ENCODE measurements around the gene PLB1.

Gene PLB1

DNA sequence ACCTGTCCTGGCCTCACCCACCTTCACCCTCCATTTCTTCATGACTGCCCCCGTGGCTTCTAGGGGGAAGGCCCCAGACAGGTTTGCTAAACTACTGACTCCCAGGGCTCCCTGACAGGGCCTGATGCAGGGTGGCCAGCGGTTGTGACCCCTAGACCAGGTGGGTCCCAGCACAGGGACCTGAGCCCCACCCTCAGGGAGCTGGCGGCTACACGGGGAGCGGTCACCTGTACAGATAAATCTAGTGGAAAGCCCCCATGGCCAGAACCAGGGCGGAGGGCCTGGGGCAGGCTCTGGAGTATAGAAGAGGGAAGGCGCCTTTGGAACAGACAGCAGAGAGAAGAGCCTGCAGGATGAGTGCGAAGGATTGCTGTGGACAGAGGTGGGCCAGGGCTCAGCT lies 42.5 kb upstream of the PLB1 start:
- DNase-seq (ENCODE audit: insufficient read length): no peak
- TF ChIP-seq POLR2AphosphoS5 (IDR thresholded peaks at IDR 0.05; ENCODE audit: low read depth, low read length) (no peak), TAF1 (IDR thresholded peaks at IDR 0.05; ENCODE audit: borderline replicate concordance, low read depth, low read length) (no peak), POLR2A (IDR thresholded peaks at IDR 0.05; ENCODE audit: low read depth, low read length) (no peak)
- no peak for FAIRE-seq

GRCh38 chr2:28454016-28454930 lies 41.6 kb upstream of the PLB1 start:
- DNase-seq (ENCODE audit: insufficient read length): no peak
- no peak for FAIRE-seq
- no peak for TF ChIP-seq POLR2AphosphoS5 (IDR thresholded peaks at IDR 0.05; ENCODE audit: low read depth, low read length)
- TF ChIP-seq TAF1 (IDR thresholded peaks at IDR 0.05; ENCODE audit: borderline replicate concordance, low read depth, low read length): no peak
- no peak for TF ChIP-seq POLR2A (IDR thresholded peaks at IDR 0.05; ENCODE audit: low read depth, low read length)

DNA sequence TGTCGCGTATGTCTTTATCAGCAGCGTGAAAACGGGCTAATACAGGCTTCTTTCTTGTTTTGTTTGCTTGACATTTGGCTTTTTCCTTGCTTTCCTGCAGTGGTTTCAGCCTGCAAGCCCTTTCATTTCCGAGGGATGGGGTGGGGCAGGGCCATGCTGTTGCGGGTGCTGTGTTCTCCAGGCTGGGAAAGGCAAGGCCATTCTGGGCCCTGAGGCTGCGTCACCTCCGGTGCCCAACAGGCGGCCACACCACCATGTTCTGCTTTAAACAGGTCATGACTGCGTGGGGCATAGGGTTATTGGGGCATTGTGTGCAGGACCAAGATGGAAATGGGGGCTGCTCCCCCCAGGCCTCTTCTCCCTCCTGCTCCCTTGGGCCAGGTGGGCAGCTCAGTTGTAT lies 38.6 kb upstream of the PLB1 start:
- FAIRE-seq (no peak), DNase-seq (ENCODE audit: insufficient read length) (no peak)
- TF ChIP-seq POLR2A (IDR thresholded peaks at IDR 0.05; ENCODE audit: low read depth, low read length) (no peak), POLR2AphosphoS5 (IDR thresholded peaks at IDR 0.05; ENCODE audit: low read depth, low read length) (no peak), TAF1 (IDR thresholded peaks at IDR 0.05; ENCODE audit: borderline replicate concordance, low read depth, low read length) (no peak)

- TF ChIP-seq POLR2AphosphoS5 (IDR thresholded peaks at IDR 0.05; ENCODE audit: low read depth, low read length) (no peak), TAF1 (IDR thresholded peaks at IDR 0.05; ENCODE audit: borderline replicate concordance, low read depth, low read length) (no peak), POLR2A (IDR thresholded peaks at IDR 0.05; ENCODE audit: low read depth, low read length) (no peak)
- DNase-seq (ENCODE audit: insufficient read length) (no peak), FAIRE-seq (no peak)
Measured at GRCh38 chr2:28461056-28461455, 34.8 kb upstream of the PLB1 start.

- FAIRE-seq: no peak
- TF ChIP-seq POLR2AphosphoS5 (IDR thresholded peaks at IDR 0.05; ENCODE audit: low read depth, low read length): no peak
- no peak for TF ChIP-seq TAF1 (IDR thresholded peaks at IDR 0.05; ENCODE audit: borderline replicate concordance, low read depth, low read length)
- TF ChIP-seq POLR2A (IDR thresholded peaks at IDR 0.05; ENCODE audit: low read depth, low read length): no peak
- DNase-seq (ENCODE audit: insufficient read length): no peak
Measured at GRCh38 chr2:28462122-28462521, 33.7 kb upstream of the PLB1 start.

DNA sequence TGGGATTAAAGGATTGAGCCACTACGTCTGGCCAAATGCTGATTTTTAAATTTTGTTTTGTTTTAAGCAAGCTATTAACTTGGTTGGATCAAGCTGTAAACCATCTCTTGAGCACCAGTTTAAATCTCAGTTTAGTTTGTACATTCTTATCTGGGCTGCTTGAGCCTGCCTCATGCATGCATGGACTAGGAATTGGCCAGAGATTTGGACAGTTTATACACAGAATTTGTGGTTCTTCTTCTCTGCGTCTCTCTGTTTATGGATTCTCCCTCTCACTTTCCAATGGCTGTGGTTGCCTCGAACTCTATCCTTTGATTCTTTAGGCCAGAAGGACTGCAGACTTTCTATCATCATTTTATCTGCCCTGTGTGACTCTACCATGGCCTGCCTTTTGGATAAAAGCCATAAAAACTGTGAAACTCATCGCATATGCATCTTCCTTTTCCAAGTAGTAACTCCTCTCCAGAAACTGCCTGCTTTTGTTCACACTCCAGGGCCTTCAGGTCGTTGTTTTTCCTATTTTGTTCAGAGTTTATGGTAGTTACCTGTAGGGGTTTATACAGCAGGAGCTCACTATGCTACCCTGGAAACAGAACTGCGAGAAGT lies 32.5 kb upstream of the PLB1 start:
- TF ChIP-seq TAF1 (IDR thresholded peaks at IDR 0.05; ENCODE audit: borderline replicate concordance, low read depth, low read length) (no peak), POLR2A (IDR thresholded peaks at IDR 0.05; ENCODE audit: low read depth, low read length) (no peak), POLR2AphosphoS5 (IDR thresholded peaks at IDR 0.05; ENCODE audit: low read depth, low read length) (no peak)
- DNase-seq (ENCODE audit: insufficient read length): no peak
- no peak for FAIRE-seq

DNA sequence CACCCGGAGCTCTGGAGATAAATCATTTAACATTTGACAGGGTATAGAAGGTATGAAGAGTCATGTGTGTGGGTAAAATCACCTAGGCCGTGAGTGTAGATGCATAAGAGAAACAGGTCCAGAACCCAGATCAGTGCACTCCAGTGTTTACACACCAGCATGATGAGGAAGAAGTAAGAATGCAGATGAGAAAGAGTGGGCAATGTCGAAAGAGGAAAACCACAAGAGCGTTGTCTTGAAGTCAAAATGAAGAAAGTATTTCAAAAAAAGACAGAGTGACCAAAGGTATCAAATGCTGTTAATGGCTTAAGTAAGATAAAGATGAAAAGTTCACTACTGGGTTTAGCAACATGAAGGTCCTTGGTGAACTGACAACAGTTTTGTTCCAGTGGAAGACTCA lies 32.0 kb upstream of the PLB1 start:
- FAIRE-seq (no peak), DNase-seq (ENCODE audit: insufficient read length) (no peak)
- TF ChIP-seq POLR2A (IDR thresholded peaks at IDR 0.05; ENCODE audit: low read depth, low read length) (no peak), TAF1 (IDR thresholded peaks at IDR 0.05; ENCODE audit: borderline replicate concordance, low read depth, low read length) (no peak), POLR2AphosphoS5 (IDR thresholded peaks at IDR 0.05; ENCODE audit: low read depth, low read length) (no peak)

DNA sequence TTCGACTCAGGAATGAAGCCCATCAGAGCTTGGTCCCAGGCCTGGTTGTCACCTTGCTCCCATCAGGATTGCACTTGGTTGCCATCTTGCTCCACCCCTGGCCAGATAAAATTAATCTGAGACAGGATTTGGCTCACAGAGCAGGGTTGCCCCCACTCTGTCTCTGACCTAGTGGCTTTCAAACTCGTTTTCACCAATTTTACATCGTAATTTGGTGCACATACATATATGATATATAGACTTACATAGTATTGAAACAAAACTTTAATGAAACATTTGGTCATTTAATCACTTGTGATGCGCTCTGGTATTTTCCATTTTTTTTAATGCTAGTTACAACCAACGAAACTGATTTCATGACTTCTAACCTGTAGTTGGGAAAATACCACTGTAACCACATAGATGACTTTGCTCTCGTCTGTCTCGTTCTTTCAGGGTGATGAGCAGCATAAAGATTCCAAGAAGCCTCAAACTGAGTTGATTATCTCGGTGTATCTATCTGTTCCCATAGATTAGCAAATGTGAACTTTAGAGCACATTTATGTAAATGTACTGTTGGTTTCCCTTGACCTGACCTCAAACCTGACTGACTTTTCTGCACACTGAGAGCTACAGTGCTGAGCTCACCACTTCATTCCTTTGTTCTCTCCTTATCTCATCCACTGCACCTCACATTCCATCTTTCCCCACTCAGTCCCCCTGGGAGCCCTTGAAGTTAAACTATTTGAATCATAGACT lies 30.5 kb upstream of the PLB1 start:
- DNase-seq (ENCODE audit: insufficient read length) (no peak), FAIRE-seq (no peak)
- TF ChIP-seq POLR2AphosphoS5 (IDR thresholded peaks at IDR 0.05; ENCODE audit: low read depth, low read length): no peak
- no peak for TF ChIP-seq POLR2A (IDR thresholded peaks at IDR 0.05; ENCODE audit: low read depth, low read length)

- no peak for FAIRE-seq
- no peak for DNase-seq (ENCODE audit: insufficient read length)
- no peak for TF ChIP-seq TAF1 (IDR thresholded peaks at IDR 0.05; ENCODE audit: borderline replicate concordance, low read depth, low read length)
- TF ChIP-seq POLR2A (IDR thresholded peaks at IDR 0.05; ENCODE audit: low read depth, low read length): no peak
- no peak for TF ChIP-seq POLR2AphosphoS5 (IDR thresholded peaks at IDR 0.05; ENCODE audit: low read depth, low read length)
Measured at GRCh38 chr2:28469304-28469703, 26.6 kb upstream of the PLB1 start.

DNA sequence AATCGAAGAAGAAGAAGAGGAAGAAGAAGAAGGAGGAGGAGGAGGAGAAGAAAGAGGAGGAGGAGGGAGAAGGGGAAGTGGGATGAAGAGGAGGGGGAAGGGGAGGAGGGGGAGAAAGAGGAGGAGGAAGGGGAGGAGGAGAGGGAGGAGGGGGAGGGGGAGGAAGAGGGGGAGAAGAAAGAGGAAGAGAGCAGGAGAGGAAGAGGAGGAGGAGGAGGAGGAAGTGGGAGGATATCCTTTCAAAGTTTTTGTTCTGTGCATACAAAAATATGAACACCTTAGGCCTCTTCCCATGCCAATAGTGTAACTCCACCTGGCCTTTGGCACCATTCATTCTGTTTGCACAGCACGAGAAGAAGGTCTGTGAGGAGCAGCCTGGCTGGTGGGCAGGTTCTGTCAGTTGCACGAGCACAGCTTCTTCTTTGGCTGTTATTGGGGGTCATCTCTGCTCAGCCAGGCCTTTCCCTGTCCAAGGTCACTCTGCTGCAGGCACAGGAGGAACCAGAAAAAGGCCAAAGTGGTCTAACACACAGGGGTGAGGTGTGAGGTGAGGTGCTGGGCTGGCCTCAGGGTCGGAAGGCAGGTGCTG lies 25.8 kb upstream of the PLB1 start:
- no peak for FAIRE-seq
- TF ChIP-seq POLR2A (IDR thresholded peaks at IDR 0.05; ENCODE audit: low read depth, low read length): no peak
- no peak for TF ChIP-seq POLR2AphosphoS5 (IDR thresholded peaks at IDR 0.05; ENCODE audit: low read depth, low read length)
- no peak for TF ChIP-seq TAF1 (IDR thresholded peaks at IDR 0.05; ENCODE audit: borderline replicate concordance, low read depth, low read length)
- no peak for DNase-seq (ENCODE audit: insufficient read length)

GRCh38 chr2:28470759-28471158 lies 25.1 kb upstream of the PLB1 start:
- DNase-seq (ENCODE audit: insufficient read length) (no peak), FAIRE-seq (no peak)
- TF ChIP-seq POLR2A (IDR thresholded peaks at IDR 0.05; ENCODE audit: low read depth, low read length) (no peak), POLR2AphosphoS5 (IDR thresholded peaks at IDR 0.05; ENCODE audit: low read depth, low read length) (no peak), TAF1 (IDR thresholded peaks at IDR 0.05; ENCODE audit: borderline replicate concordance, low read depth, low read length) (no peak)

Measured in GM12892 (cell line).